ENCODE results near the gene PDLIM7.
A peak's percentile ranks its signal among the peaks of the same experiment; 100 is the strongest.

PDLIM7 gene

GRCh38 chr5:177472460-177473442 is 24.7 kb downstream of the PDLIM7 start:
- H3K4me3 ChIP-seq (ENCODE audit: low read length): peak overlapping the region; percentile 66
- no peak for TF ChIP-seq ZNF274 (IDR thresholded peaks at IDR 0.05; ENCODE audit: low read depth, low read length)

- no peak for TF ChIP-seq ZNF274 (IDR thresholded peaks at IDR 0.05; ENCODE audit: low read depth, low read length)
- H3K4me3 ChIP-seq (ENCODE audit: low read length): peak overlapping the region; percentile 66; the same call in 1 of the 2 replicates
Observed at GRCh38 chr5:177471610-177472356, 25.6 kb downstream of the PDLIM7 start.

GRCh38 chr5:177470759-177471536 is 26.5 kb downstream of the PDLIM7 start:
- no peak for TF ChIP-seq ZNF274 (IDR thresholded peaks at IDR 0.05; ENCODE audit: low read depth, low read length)
- H3K4me3 ChIP-seq (ENCODE audit: low read length): no peak overlapping the region

- no peak for TF ChIP-seq ZNF274 (IDR thresholded peaks at IDR 0.05; ENCODE audit: low read depth, low read length)
- H3K4me3 ChIP-seq (ENCODE audit: low read length): no peak overlapping the region
Observed at GRCh38 chr5:177469750-177470525, 27.5 kb downstream of the PDLIM7 start.

GRCh38 chr5:177468685-177469628 is 28.4 kb downstream of the PDLIM7 start:
- TF ChIP-seq ZNF274 (IDR thresholded peaks at IDR 0.05; ENCODE audit: low read depth, low read length): no peak
- no peak overlapping the region for H3K4me3 ChIP-seq (ENCODE audit: low read length)

- H3K4me3 ChIP-seq (ENCODE audit: low read length): no peak overlapping the region
- no peak for TF ChIP-seq ZNF274 (IDR thresholded peaks at IDR 0.05; ENCODE audit: low read depth, low read length)
Observed at GRCh38 chr5:177468329-177468684, 29.1 kb downstream of the PDLIM7 start.

GRCh38 chr5:177467436-177467835 is 30.0 kb downstream of the PDLIM7 start:
- no peak for TF ChIP-seq ZNF274 (IDR thresholded peaks at IDR 0.05; ENCODE audit: low read depth, low read length)

GRCh38 chr5:177466861-177467260 is 30.5 kb downstream of the PDLIM7 start:
- no peak for TF ChIP-seq ZNF274 (IDR thresholded peaks at IDR 0.05; ENCODE audit: low read depth, low read length)
- no peak overlapping the region for H3K4me3 ChIP-seq (ENCODE audit: low read length)

More at GRCh38 chr5:177467436-177467835, 30.0 kb downstream of the PDLIM7 start:
- H3K4me3 ChIP-seq (ENCODE audit: low read length): no peak overlapping the region

GRCh38 chr5:177465044-177465443 is 32.4 kb downstream of the PDLIM7 start:
- no peak overlapping the region for H3K4me3 ChIP-seq (ENCODE audit: low read length)
- no peak for TF ChIP-seq ZNF274 (IDR thresholded peaks at IDR 0.05; ENCODE audit: low read depth, low read length)

GRCh38 chr5:177462021-177462670 is 35.3 kb downstream of the PDLIM7 start:
- TF ChIP-seq ZNF274 (IDR thresholded peaks at IDR 0.05; ENCODE audit: low read depth, low read length): no peak
- no peak overlapping the region for H3K4me3 ChIP-seq (ENCODE audit: low read length)

- TF ChIP-seq ZNF274 (IDR thresholded peaks at IDR 0.05; ENCODE audit: low read depth, low read length): no peak
- H3K4me3 ChIP-seq (ENCODE audit: low read length): no peak overlapping the region
Observed at GRCh38 chr5:177459819-177460628, 37.4 kb downstream of the PDLIM7 start.
